ENCODE measurements around the gene APOL1. TPM values are rescaled to one million over a fixed set of nuclear protein-coding genes. Genes with fewer than 3 reads are reported as not detected.
A peak's percentile ranks its signal among the peaks of the same experiment; 100 is the strongest.

Gene APOL1
- total and polyA plus RNA-seq, 2 of the 13 experiments (the other 11 are each of a cell fraction or from before 2014, with no cell fraction given) = 20.3 to 75.0 TPM

GRCh38 chr22:36239401-36240171 is 13.3 kb upstream of the APOL1 start, which contains the start of gene APOL2 (continued):
- TF ChIP-seq ZNF772 (CRISPR knock-in tag; IDR thresholded peaks at IDR 0.05) (peak; percentile 75; the same call in 1 of the 2 replicates), HIVEP1 (CRISPR knock-in tag; IDR thresholded peaks at IDR 0.05) (peak; percentile 67), NR3C1 (CRISPR knock-in tag; IDR thresholded peaks at IDR 0.05) (no peak), ZNF883 (CRISPR knock-in tag; IDR thresholded peaks at IDR 0.05; ENCODE audit: not compliant biosample characterization) (no peak), KAT7 (CRISPR knock-in tag; IDR thresholded peaks at IDR 0.05; ENCODE audit: borderline replicate concordance) (peak; percentile 78), TEF (CRISPR knock-in tag; IDR thresholded peaks at IDR 0.05) (no peak), SP4 (CRISPR knock-in tag; IDR thresholded peaks at IDR 0.05) (peak; percentile 50), THRA (CRISPR knock-in tag; IDR thresholded peaks at IDR 0.05; ENCODE audit: borderline replicate concordance) (peak; percentile 45; the same call in 1 of the 2 replicates), ZNF644 (CRISPR knock-in tag; IDR thresholded peaks at IDR 0.05; ENCODE audit: low read depth) (no peak), PRMT3 (CRISPR knock-in tag; IDR thresholded peaks at IDR 0.05; ENCODE audit: borderline replicate concordance, low read depth) (no peak), DMAP1 (CRISPR knock-in tag; IDR thresholded peaks at IDR 0.05) (peak; percentile 55), CHD2 (IDR thresholded peaks at IDR 0.05; ENCODE audit: low read depth, low read length) (no peak), PPARG (CRISPR knock-in tag; conservative IDR thresholded peaks at IDR 0.05) (0 out of 2 replicates have a peak, but pooled peaks have one; percentile 37), ZNF12 (CRISPR knock-in tag; IDR thresholded peaks at IDR 0.05) (0 out of 2 replicates have a peak, but pooled peaks have one; percentile 25), ZFP37 (CRISPR knock-in tag; IDR thresholded peaks at IDR 0.05; ENCODE audit: borderline replicate concordance) (peak; percentile 83; the same call in 1 of the 2 replicates), RFXANK (CRISPR knock-in tag; IDR thresholded peaks at IDR 0.05) (no peak), ZNF329 (CRISPR knock-in tag; IDR thresholded peaks at IDR 0.05; ENCODE audit: low read depth) (no peak), ZNF749 (CRISPR knock-in tag; IDR thresholded peaks at IDR 0.05; ENCODE audit: borderline replicate concordance) (no peak), HNRNPH1 (optimal IDR thresholded peaks at IDR 0.05; ENCODE audit: low read depth, low read length) (no peak), MYC (CRISPR knock-in tag; IDR thresholded peaks at IDR 0.05; ENCODE audit: borderline replicate concordance) (peak; percentile 73; the same call in 1 of the 2 replicates), BRD4 (CRISPR knock-in tag; IDR thresholded peaks at IDR 0.05) (peak; percentile 45; the same call in 1 of the 2 replicates), SOX6 (IDR thresholded peaks at IDR 0.05) (no peak), SOX6 (CRISPR knock-in tag; IDR thresholded peaks at IDR 0.05) (peak; percentile 50; the same call in 1 of the 2 replicates), PHF20 (CRISPR knock-in tag; IDR thresholded peaks at IDR 0.05) (peak; percentile 61), ZNF276 (CRISPR knock-in tag; IDR thresholded peaks at IDR 0.05; ENCODE audit: low read depth) (no peak; the same call in 1 of the 2 replicates), CSRNP1 (CRISPR knock-in tag; IDR thresholded peaks at IDR 0.05) (peak; percentile 53; the same call in 1 of the 2 replicates), ZNF143 (CRISPR knock-in tag; IDR thresholded peaks at IDR 0.05) (peak; percentile 83)
